PC-3 (cell line): ENCODE results near the gene PRKN.

ENCODE experiments used
- CTCF ChIP-seq: fragments of 300-600 bp; sonication (generic); conservative IDR thresholded peaks from 2 replicates; pipeline ENCODE4 v1.5.1; 2017; ENCODE audit warnings: antibody characterized with exemption, low read depth, mild to moderate bottlenecking, low read length
- EZH2 ChIP-seq: fragments of 300-600 bp; sonication (generic); IDR thresholded peaks from one replicate; pipeline ENCODE4 v1.6.1; 2017; ENCODE audit warnings: antibody characterized with exemption, mild to moderate bottlenecking, low read length; ENCODE audit not compliant: unreplicated experiment
- EZH2phosphoT487 ChIP-seq: fragments of 300-600 bp; sonication (generic); IDR thresholded peaks from 2 replicates; pipeline ENCODE4 v1.6.1; 2018; ENCODE audit warnings: mild to moderate bottlenecking, antibody characterized with exemption, low read length, borderline replicate concordance

- TF ChIP-seq CTCF (no peak), EZH2phosphoT487 (no peak), EZH2 (no peak)
Measured at GRCh38 chr6:161963181-161963580, 764.4 kb downstream of the PRKN start.
